Fibroblast of skin of back (primary cell): ENCODE results near the gene TMCO4.

Experiments used
- DNase-seq: peaks from one replicate; pipeline ENCODE4 v3.0.0-alpha.2; 2013

TMCO4 gene

GRCh38 chr1:19712928-19713327 is 86.8 kb downstream of the TMCO4 start:
- DNase-seq, result no peak

- DNase-seq, result no peak
Observed at GRCh38 chr1:19710825-19711611, 88.7 kb downstream of the TMCO4 start.

- no peak for DNase-seq
Observed at GRCh38 chr1:19709260-19709793, 90.4 kb downstream of the TMCO4 start.

GRCh38 chr1:19708567-19709110 is 91.1 kb downstream of the TMCO4 start:
- no peak for DNase-seq

- DNase-seq, result no peak
Observed at GRCh38 chr1:19706136-19706535, 93.6 kb downstream of the TMCO4 start.

- no peak for DNase-seq
Observed at GRCh38 chr1:19705464-19705863, 94.3 kb downstream of the TMCO4 start.

GRCh38 chr1:19704247-19705113 is 95.2 kb downstream of the TMCO4 start:
- peak; percentile 61 for DNase-seq

GRCh38 chr1:19703280-19703679 is 96.4 kb downstream of the TMCO4 start:
- no peak for DNase-seq

GRCh38 chr1:19700079-19700777 is 99.5 kb downstream of the TMCO4 start:
- no peak for DNase-seq

- DNase-seq, result no peak
Observed at GRCh38 chr1:19698181-19698580, 101.5 kb downstream of the TMCO4 start.

GRCh38 chr1:19696820-19697219 is 102.9 kb downstream of the TMCO4 start:
- no peak for DNase-seq

GRCh38 chr1:19695772-19696171 is 103.9 kb downstream of the TMCO4 start:
- no peak for DNase-seq

- no peak for DNase-seq
Observed at GRCh38 chr1:19694298-19694697, 105.4 kb downstream of the TMCO4 start.

- no peak for DNase-seq
Observed at GRCh38 chr1:19690342-19690741, 109.4 kb downstream of the TMCO4 start.

- DNase-seq, result no peak
Observed at GRCh38 chr1:19689856-19690255, 109.9 kb downstream of the TMCO4 start.

- no peak for DNase-seq
Observed at GRCh38 chr1:19689085-19689757, 110.5 kb downstream of the TMCO4 start.

- DNase-seq, result no peak
Observed at GRCh38 chr1:19688041-19688842, 111.5 kb downstream of the TMCO4 start.

GRCh38 chr1:19687414-19687813 is 112.3 kb downstream of the TMCO4 start:
- DNase-seq, result no peak

- no peak for DNase-seq
Observed at GRCh38 chr1:19685994-19686393, 113.7 kb downstream of the TMCO4 start.

GRCh38 chr1:19684677-19685076 is 115.0 kb downstream of the TMCO4 start:
- no peak for DNase-seq

GRCh38 chr1:19683351-19683750 is 116.4 kb downstream of the TMCO4 start:
- no peak for DNase-seq
